ENCODE results near the gene CACNA2D2.
A peak's percentile ranks its signal among the peaks of the same experiment; 100 is the strongest.

The CACNA2D2 gene

DNA sequence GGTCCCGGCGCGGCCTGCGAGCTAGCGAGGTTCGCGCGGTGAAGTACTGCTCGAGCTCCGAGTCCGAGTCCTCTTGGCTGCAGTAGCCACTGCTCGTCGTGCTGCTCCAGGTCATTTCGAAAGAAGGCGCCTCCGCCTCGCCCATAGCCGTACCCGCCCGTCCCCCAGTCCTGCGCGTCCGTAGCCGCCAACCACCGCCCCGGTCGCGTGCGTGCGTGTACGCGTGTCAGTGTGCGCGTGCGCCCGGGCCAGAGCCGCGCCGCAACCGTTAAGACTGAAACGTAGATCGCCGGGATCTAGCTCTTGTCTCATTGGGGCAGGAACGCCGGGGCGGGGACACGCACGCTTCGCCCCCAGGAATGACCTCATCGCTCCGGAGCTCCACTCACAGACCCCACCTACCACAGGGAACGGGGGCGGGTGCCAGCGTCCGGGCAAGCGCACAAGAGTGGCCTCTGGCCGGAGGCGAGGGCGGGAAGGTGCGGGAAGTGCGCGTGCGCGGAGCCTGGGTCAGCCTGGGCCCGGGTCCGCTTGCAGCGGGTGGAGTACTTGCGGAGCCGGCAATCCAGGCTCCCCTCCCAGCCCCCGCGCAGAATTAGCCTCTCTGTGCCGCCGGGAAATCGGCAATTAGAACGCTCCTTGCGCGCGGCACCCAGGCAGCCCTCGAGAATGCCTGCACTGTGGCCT is 166.1 kb downstream of the CACNA2D2 start:
- peak; percentile 96 for TF ChIP-seq POLR2AphosphoS5 (IDR thresholded peaks at IDR 0.05; ENCODE audit: low read depth)
- TF ChIP-seq, protein P1, sequence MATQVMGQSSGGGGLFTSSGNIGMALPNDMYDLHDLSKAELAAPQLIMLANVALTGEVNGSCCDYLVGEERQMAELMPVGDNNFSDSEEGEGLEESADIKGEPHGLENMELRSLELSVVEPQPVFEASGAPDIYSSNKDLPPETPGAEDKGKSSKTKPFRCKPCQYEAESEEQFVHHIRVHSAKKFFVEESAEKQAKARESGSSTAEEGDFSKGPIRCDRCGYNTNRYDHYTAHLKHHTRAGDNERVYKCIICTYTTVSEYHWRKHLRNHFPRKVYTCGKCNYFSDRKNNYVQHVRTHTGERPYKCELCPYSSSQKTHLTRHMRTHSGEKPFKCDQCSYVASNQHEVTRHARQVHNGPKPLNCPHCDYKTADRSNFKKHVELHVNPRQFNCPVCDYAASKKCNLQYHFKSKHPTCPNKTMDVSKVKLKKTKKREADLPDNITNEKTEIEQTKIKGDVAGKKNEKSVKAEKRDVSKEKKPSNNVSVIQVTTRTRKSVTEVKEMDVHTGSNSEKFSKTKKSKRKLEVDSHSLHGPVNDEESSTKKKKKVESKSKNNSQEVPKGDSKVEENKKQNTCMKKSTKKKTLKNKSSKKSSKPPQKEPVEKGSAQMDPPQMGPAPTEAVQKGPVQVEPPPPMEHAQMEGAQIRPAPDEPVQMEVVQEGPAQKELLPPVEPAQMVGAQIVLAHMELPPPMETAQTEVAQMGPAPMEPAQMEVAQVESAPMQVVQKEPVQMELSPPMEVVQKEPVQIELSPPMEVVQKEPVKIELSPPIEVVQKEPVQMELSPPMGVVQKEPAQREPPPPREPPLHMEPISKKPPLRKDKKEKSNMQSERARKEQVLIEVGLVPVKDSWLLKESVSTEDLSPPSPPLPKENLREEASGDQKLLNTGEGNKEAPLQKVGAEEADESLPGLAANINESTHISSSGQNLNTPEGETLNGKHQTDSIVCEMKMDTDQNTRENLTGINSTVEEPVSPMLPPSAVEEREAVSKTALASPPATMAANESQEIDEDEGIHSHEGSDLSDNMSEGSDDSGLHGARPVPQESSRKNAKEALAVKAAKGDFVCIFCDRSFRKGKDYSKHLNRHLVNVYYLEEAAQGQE (IDR thresholded peaks at IDR 0.05; ENCODE audit: insufficient replicate concordance, low read depth) = no peak
- Histone ChIP-seq H3K27me3 (ENCODE audit: insufficient read depth, poor library complexity, severe bottlenecking) (no peaks in the 10 kb centered on the region), H3K27ac (replicated peaks) (peak overlapping the region; percentile 99), H3K4me3 (replicated peaks; ENCODE audit: insufficient read depth, low read length) (peak overlapping the region; percentile 68)
- DNase-seq (ENCODE audit: low read depth in 1 of 2, low spot score in 1 of 2) = peak; percentile 98 to 100

DNA sequence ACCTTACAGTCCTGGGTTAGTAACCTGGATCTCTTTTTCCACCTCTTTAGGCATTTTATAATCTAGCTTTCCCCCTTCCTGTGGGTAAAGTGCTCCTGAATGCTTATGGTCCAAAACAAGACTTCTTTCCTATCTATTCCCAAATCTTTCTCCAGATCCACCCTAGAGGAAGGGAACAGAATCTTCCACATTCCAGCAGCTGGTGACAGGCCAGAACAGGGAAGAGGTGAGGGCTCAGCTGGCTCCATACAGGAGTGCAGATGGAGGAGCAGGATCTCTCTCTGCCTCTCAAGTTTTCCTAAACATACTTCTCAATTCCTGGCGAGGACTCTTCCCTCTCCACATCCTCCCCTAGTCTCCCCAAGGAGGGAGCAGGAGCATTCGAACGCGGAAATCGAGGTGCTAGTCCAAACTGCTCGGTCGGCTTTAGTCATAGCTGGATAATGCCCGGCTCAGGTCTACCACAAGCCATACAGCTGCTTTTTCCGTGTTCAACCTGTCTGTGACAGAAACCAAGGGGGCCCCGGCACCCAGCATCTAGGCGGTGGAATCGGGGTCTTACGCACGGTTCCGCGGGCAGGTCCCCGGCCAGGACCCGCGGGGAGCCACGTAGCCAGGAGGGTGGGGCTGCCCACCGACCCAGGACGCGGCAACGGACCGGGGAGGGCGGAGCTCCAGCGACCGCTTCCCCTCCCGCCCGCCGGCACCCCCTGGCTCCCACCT is 166.8 kb downstream of the CACNA2D2 start:
- peak overlapping the region; percentile 68 for H3K4me3 ChIP-seq (replicated peaks; ENCODE audit: insufficient read depth, low read length)
- H3K27ac ChIP-seq (replicated peaks) = peak overlapping the region; percentile 99
- no peak for DNase-seq (ENCODE audit: low read depth in 1 of 2, low spot score in 1 of 2)
- TF ChIP-seq POLR2AphosphoS5 (IDR thresholded peaks at IDR 0.05; ENCODE audit: low read depth) = no peak
- TF ChIP-seq SPI1 (IDR thresholded peaks at IDR 0.05; ENCODE audit: borderline replicate concordance, low read depth) = no peak
- TF ChIP-seq, protein P1 (IDR thresholded peaks at IDR 0.05; ENCODE audit: insufficient replicate concordance, low read depth) = no peak
- TF ChIP-seq, protein P2, sequence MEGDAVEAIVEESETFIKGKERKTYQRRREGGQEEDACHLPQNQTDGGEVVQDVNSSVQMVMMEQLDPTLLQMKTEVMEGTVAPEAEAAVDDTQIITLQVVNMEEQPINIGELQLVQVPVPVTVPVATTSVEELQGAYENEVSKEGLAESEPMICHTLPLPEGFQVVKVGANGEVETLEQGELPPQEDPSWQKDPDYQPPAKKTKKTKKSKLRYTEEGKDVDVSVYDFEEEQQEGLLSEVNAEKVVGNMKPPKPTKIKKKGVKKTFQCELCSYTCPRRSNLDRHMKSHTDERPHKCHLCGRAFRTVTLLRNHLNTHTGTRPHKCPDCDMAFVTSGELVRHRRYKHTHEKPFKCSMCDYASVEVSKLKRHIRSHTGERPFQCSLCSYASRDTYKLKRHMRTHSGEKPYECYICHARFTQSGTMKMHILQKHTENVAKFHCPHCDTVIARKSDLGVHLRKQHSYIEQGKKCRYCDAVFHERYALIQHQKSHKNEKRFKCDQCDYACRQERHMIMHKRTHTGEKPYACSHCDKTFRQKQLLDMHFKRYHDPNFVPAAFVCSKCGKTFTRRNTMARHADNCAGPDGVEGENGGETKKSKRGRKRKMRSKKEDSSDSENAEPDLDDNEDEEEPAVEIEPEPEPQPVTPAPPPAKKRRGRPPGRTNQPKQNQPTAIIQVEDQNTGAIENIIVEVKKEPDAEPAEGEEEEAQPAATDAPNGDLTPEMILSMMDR (IDR thresholded peaks at IDR 0.05; ENCODE audit: insufficient read depth, low read length) = no peak
- no peak for TF ChIP-seq GABPA (IDR thresholded peaks at IDR 0.05; ENCODE audit: low read depth)
- no peaks in the 10 kb centered on the region for H3K27me3 ChIP-seq (ENCODE audit: insufficient read depth, poor library complexity, severe bottlenecking)

DNA sequence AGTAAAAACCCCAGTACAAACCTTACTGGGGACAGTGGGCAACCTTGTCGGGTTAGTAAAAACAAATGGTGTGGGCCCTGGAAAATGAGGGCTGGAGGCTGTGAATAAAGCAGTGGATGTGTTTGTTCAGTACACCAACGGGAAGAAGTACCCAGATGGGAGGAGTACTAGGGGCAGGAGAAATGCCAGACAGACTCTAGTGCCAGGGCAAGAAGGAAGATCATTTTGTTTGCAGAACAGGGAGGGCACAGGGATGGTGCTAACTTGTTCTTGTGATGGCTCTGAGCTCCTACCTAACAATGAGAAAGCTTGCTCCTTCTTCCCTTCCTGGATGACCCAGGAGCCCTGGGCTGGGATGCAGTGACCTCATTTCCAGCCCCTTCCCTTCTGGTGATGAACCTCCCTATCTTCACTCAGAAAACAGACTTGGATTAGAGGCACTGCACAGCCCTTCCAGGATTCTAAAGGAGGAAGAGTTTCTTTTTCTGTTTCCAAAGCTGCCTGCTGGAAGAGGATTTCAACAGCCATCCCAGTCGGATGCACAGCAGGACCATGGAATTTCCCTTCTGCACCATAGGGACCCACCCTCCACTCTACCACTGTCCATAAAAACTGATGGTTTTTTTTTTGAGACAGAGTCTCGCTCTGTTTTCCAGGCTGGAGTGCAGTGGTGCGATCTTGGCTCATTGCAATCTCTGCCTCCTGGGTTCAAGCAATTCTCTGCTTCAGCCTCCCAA is 168.9 kb downstream of the CACNA2D2 start:
- Histone ChIP-seq H3K27ac (replicated peaks) (no peak overlapping the region), H3K27me3 (ENCODE audit: insufficient read depth, poor library complexity, severe bottlenecking) (no peaks in the 10 kb centered on the region), H3K4me3 (replicated peaks; ENCODE audit: insufficient read depth, low read length) (no peak overlapping the region)
- TF ChIP-seq, protein P1 (IDR thresholded peaks at IDR 0.05; ENCODE audit: insufficient replicate concordance, low read depth) = no peak
- no peak; the same call in 1 of the 2 replicates for TF ChIP-seq POLR2AphosphoS5 (IDR thresholded peaks at IDR 0.05; ENCODE audit: low read depth)
- TF ChIP-seq, protein P2 (IDR thresholded peaks at IDR 0.05; ENCODE audit: insufficient read depth, low read length) = no peak
- TF ChIP-seq SPI1 (IDR thresholded peaks at IDR 0.05; ENCODE audit: borderline replicate concordance, low read depth) = no peak
- TF ChIP-seq GABPA (IDR thresholded peaks at IDR 0.05; ENCODE audit: low read depth) = no peak
- no peak for DNase-seq (ENCODE audit: low read depth in 1 of 2, low spot score in 1 of 2)
